Retina (tissue), 1 donor: Measurements from ENCODE around the gene TCF12.

Source experiments
- DNase-seq: peaks from one replicate; pipeline ENCODE4 v3.0.0-alpha.2; 2016

Gene TCF12

DNA sequence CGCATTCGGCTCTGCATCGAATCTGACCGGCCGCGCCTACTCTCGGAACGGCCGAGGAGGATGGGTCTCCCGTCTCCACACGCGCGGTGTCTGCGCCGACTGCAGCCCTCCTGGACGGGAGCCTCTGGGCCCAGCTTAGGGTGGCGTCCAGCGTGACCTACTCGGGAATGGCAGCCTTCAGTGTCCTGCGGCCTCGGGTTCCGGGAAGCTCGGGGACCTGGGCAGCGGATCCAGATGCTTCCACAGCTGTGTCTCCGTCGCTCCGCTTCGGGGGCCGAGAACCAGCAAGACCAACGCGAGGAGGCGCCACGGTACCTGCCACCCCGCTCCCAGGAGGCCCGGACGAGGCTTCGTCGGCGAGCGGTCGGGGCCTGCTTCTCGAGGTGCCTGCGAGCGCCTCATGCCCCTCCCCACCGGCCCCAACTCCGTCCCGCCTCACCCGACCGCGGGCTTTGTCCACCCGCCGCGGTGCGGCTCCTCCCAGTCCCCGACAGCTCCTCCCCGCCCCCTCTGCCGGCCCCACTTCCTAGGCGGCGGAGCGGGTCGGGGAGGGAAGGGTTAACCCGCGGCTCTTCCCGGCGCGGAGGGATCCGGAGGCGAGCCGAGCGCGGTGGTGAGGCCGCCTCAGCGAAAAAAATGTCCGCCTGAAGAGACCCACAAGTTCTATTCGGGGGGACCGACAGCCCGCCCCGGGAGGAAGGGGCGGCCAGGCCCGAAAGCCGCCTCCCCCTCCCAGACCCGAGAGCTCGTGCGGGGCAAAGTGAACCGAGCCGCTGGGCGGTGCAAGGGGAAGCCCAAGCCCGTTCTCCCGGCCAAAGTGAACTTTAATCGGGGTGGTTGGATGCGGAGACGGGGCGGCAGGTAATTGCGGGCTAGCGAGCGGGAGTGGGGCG lies at the start of gene TCF12:
Gene TCF12 (plus strand): TSS at position 599 of the 893 bp plus-strand sequence. CDS start 1,270 bp downstream, outside the sequence.
- peak; percentile 97 for DNase-seq

DNA sequence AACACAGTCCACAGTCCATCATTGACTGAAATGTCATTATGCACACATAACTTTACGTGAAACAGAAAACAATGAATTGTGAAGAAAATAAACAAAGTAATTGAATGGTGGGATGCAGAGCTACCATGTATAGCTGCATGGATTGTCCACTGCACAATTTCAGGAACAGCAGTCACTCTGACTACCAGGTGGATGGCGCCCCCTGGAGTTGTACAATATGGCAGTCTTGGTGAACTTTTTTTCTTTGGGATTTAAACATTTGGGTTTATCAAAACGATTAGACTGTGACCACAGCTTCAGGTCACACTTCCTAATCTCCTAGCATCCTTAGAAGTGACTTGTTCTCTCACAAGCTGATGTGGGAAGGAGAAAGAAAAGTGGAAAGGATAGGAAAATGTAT lies 48.9 kb upstream of the TCF12 start:
- DNase-seq: no peak

DNA sequence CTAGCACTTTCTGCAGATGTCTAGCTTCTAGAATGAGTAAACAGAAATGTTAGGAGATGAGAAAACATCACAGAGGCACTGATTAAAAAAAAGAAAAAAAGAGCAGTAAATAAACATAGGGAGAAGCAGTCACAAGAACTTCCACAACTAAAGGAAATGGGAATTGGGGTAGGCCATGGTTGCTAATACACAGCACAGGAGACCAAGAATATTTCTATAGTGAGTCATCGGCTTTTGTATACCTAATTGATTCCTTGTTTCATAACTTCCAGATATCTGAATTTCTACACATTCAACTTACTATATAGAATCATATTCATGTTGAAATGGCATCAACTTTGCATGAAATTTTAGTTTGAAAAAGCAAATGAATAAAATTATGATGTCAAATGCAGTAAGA lies 47.3 kb upstream of the TCF12 start:
- no peak for DNase-seq

DNA sequence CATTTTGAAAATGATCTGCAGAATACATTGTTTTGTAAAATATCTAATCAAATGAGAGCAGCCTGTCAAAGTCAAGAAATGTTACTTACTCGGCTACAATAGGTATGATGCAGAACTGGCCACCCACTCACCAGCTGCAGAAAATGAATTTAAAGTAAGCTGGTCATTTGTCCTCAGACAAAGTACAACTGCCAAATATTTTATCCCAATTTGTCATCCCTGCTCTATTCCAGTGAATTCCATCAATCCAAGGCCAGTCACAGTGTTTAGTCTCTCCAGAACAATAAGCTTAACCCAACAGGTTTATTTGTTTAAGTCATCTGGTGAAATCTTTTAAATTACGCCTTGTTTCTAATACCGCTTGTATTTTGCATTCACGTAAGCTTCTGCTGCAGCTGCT lies 46.6 kb upstream of the TCF12 start:
- DNase-seq: no peak

DNA sequence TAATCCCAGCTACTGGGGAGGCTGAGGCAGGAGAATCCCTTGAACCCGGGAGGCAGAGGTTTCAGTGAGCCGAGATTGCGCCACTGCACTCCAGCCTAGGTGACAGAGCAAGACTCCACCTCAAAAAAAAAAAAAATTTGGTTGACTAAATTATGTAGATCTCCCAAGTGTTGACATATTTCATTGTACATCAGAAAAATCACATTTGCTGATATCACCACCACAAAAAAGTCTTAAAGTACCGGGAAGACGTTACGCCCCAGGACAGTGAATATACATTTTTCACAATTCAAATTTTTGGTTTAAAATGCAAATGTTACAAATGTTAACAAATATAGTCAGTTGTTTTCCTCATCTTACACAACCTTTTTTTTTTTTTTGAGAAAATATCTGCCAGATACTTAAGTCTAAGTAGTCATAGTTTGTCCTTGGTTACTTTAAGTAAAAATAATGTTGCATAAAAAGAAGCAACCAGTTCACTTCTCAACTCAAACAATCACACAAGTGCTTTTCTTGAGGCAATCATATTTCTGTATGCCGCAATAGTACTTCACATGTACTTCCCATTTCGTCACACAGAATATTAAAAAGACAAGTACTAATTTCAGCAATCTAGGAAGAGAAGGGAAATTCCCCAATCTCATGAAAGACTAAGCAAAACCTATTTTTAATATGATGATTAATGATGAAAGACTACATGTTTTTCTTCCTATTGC lies 41.0 kb upstream of the TCF12 start:
- no peak for DNase-seq

DNA sequence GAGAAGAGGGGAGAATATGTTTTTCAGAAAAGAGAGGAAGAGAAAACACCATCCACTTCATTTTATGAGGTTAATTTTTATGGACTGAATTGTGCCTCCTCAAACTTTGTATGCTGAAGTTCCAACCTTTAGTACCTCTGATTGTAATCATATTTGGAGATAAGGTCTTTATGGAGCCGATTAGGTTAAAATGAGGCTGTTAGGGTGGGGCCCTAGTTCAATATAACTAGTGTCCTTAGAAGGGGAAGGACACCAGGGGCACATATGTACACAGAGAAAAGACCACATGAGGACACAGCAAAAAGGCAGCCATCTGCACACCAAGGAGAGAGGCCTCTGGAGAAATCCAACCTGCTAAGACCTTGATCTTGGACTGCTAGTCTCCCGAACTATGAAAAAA lies 38.9 kb upstream of the TCF12 start:
- no peak for DNase-seq

DNA sequence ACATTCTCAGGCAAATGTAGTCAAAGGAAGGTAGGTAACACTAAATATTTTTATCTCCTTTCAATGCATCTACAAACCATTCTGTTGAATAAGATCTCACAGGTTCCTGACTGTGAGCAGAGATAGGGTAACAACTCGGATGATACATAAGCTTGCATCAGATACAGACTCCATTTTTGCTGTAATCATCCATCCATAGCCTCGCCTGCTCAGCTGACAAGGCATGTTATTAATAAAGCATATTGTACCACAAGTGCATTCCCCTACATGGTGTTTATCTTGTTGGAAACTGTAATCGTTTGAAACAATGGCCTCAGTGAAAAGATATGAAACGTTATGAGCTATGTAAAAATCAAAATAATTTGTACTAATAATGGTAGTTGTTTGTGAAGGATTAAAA lies 35.4 kb upstream of the TCF12 start:
- DNase-seq: no peak

DNA sequence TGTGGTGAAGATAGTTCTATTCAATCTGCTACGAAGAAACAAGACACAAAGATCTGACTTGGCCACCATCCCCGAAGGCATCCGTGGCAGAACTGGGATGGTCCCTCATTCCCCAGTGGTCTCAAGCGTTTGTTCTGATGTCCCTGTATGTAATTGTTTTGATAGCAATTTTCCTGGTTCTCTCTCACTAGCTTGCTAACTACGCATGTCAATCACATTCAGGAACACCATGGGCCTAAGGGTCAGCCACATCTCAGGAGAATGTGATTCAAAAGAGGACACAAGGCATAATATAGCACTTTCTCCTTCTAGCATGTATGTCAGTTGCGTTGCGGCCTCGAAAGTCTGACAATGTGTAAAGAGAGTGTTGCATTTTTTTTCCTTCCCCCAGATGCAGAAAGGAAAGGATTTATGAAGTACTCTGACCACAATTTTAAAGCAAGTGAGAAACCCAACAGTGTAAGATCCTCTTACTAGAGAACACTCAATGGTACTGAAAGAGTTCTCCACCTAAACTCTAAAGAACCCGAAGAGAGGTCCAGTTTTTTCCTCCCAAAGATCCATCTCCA lies 32.0 kb upstream of the TCF12 start:
- no peak for DNase-seq

DNA sequence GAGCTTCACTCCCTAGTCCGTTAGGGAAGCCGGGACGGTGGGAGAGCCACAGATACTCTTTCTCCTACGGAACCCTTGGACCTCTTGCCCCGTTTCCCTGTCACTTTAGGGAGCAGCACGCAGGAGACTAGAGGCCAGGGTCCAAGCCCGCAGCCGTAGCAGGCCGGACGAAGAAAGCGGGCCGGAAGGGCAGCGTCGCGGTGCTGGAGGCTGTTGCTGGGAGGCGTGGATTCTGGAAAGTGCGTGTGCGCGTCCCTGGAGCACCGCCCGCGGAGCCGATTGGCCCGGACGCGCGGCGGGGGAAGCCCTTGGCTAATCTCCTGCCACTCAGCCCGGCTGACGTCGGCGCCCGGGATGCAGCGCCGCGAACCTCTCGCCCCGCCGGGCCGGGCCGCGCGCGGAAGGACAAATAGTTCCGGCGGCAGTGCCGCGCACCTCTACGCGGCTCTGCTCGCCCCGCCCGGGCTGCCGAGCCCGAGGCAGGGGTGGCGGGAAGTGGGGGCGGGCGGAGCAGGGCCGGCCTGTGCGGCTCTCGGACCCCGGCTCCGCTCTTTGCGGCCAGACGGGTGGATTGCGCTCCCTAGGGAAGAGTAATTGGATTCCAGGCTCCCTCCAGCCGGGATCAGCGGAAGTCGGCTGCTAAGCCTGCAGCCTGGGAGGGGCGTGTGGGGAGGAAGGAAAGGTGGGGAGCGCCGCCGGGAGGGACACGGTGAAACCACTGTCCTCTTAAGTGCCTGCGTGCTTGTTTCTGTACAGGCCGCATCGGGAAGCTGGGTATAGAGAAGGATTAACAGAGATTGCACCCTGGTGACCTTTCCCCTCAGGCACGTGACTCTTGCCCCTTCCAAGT lies 31.3 kb upstream of the TCF12 start:
- peak; percentile 96 for DNase-seq

DNA sequence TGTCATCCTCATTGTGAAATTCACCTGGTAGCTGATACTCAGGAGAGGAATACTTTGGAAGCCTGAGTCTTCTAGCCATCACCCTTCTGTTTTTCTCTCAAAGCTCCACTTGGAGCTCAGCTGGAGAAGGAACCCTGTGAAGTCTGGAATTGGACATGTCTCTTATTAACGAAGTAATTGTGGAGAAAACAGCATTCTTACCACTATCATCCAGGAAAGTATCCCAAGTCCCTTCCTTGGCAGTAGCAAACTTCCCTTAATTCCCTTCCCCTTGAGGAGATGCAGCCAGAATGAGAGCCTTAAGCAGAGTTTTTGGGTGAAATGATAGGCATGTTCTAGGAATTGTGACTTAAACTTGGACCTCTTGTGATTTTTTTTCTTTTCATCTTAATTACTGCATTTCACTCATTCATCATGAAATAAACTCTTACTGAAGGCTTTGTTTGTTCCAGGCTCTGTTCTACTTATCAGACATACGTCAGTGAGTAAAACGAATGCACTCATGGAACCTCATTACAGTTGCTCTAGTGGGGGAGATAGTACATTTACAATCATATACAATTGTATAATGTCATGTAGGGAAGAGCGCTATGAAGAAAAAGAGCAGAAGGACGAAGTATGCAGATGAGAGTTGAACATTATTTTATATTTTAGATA lies 30.5 kb upstream of the TCF12 start:
- no peak for DNase-seq

DNA sequence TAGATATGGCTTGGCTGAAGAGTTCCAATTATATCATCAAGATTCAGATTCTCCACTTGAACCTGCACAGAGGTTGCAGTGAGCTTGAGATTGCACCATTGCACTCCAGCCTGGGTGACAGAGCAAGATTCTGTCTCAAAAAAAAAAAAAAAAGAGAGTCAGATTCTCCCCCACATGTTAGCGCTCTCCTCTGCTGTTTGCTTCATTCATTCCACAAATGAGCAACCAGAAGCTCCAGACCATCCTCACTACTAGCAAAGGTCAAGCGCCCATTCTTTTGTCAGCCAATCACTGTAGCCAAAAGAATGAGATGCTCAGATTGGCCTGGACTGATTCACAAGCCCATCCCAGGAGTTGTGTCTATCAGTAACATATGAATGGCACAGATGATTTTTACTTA lies 28.4 kb upstream of the TCF12 start:
- no peak for DNase-seq

DNA sequence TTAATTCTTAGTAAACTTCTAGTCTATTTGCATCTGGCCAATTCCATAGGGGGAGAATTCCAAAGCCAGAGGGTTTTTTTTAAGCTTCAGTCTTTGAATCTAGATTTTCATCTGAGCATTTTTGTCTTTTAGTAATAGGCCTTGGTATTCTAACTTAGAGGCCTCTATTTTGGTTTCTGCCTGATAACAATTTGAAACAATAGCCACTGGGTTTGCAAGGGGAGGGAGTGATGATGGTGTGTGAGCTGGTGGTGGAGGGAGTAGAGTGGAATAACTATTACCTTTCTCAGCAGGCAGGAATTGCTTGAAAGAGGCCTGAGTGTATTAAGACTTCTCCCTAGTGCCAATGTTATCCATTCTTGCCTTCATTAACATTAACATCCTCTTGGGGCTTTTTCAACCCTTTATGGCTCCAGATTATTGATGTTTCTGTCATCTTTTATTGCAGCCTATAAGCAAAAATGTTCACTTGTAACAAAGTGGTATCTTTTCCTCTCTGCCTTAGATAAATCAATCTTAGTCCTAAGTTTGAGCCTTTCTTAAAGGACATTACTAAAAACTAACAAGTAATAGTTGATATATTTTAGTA lies 26.5 kb upstream of the TCF12 start:
- no peak for DNase-seq

DNA sequence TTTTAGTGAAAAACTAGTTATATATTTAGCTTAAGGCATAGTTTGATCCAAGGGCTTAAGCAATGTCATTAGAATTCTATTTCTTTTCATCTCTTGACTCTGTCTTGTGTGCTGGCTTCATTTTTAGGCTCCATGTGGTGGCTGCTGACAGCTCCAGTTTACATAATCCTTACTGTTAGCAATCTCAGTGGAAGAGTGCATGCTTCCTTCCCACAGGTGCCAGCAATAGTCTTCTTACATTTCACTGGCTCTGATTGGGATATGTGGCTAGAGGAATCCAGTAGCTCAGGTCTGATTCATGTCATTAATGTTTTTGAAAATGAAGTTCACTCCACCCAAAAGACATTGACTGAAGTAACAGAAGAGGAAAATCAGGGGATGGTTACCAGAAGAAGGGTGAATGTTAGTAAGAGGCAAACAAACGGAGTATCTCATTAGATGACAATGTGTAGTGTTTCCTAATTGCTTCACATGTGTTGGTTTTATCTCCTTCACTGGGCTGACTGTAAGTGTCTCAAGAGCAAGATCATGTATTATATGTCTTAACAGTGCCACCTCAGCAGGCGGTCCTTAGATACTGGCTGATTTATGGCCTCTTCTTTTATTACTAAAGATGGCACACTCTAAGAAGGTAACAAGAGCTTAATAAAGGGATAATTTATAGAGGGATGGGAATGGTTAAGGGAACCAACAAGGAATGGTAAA lies 25.6 kb upstream of the TCF12 start:
- DNase-seq: no peak

DNA sequence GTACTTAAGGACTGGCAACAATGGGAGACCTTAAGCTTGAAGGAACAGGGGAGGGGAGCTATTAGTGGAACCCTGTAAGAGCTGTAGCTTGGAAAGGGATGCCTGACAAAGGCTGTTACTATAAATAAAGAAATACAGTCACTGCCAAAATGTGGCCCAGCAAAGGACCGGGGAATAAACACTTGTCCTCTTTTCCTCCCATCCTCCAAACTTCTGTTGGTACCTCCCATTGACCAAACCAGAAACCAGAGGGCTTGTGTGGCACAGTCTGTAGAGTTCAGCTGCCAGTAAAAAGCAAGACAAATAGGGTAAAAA lies 25.1 kb upstream of the TCF12 start:
- DNase-seq: no peak

DNA sequence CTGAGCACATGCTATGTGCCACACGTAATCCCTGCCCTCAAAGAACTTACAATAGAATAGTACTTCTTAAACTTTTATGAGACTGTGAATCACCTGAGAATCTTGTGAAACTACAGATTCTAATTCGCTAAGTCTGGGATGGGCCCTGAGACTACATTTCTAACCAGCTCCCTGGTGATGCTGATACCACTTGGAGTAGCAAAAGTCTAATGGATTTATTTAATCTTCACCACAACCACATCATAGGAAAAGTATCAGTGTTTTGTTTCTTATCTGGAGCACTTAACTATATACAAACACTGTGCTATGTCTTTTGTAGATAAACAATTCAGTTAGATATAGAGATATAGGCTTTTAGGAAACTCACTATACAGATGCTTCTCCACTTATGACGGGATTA lies 23.8 kb upstream of the TCF12 start:
- no peak for DNase-seq

DNA sequence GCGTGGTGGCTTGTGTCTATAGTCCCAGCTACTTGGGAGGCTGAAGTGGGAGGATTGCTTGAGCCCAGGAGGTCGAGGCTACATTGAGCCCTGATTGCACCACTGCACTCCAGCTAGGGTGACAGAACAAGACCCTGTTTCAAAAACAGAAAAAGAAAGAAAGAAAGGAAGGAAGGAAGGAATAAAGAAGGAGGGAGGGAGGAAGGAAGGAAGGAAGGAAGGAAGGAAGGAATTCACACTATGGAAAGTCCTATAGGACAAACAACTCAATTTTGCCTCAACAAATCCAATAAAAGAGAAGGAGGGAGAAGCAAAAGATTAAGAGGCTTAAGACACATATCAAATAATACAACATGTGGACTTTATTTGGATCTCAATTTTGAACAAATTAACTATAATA lies 16.5 kb upstream of the TCF12 start:
- DNase-seq: no peak

DNA sequence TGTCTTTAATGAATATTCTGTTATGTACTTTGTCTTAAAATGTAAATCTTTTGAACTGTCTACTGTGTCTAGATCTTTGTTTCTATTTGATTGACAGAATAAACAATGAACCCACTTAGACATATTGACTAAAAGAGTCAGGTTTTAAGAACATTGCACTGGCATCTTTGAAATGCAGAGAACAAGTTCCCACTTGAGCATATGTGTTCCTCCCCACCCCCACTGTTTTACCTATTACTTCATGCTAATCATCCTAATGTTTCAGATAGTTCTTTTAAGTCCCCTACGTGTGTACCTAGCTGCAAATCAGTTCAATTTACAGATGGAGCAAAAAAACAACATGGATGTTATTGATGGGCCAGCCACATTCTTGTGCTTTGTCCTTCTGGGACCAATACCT lies 11.7 kb upstream of the TCF12 start:
- DNase-seq: no peak

DNA sequence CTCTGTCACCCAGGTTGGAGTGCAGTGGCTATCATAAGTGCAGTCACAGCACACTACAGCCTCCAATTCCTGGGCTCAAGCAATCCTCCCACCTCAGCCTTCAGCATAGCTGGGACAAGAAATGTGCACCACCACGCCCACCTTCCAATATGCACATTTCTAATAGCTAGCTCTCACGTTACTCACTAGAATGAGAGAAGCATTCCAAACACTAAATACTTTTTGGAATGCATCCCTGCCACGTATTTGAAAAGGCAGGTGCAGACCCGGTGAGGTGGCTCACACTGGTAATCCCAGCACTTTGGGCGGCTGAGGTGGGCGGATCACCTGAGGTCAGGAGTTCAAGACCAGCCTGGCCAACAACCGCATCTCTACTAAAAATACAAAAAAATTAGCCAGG lies 7.6 kb upstream of the TCF12 start:
- no peak for DNase-seq

DNA sequence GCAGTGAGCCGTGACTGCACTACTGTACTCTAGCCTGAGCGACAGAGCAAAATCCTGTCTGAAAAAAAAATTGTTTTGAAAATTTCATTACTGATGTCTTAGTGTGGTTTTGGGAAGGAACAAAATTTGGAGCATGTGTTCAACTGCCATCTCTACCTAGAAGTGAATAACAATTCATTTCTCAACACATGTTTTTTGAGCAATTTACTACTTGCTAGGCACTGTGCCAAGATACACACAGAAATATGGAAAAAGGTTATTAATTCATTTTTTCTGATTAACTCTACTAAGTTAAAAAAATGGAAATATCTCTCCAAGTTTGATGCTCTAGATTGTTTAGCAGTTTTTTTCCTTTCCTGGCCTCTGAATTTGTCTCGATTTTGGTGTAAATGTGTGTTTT lies 5.2 kb upstream of the TCF12 start:
- no peak for DNase-seq

DNA sequence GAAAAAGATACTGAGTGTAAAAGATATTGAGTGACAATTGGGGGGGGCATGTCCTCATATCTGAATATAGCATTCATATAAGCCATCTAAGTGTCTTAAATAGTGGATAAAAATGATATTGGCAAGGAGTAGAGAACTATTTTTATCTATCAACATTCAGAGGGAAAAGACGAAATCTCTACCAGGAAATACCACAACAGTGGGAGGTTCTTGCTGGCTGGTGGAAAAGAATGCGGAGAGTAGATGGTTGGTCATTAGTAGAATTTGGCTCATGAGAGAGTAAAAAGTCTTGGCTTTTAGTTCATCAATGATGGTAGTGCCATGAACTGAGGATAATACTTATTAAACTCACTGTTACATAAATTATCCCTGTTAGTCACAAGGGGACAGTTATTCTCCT lies 4.8 kb upstream of the TCF12 start:
- DNase-seq: no peak

DNA sequence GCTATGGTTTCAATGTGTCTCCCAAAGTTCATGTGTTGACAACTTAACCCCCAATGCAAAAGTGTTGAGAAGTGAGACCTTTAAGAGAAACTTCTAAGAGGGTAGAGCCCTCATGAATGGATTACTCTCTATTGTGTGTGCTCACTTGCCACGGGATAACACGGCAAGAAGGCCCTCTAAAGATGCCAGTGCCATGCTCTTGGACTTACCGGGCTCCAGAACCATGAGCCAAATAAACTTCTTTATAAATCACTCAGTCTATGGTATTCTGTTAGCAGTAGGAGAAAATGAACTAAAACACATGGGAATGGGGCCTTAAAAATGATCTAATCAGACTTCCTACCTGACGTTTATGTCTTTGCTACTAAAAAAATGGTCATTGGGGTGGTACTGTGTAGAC lies 2.6 kb upstream of the TCF12 start:
- DNase-seq: no peak
